ENCODE results near the gene CBFA2T2.

The CBFA2T2 gene

GRCh38 chr20:33584976-33585375 lies 95.1 kb downstream of the CBFA2T2 start:
- no peak for DNase-seq

- no peak for DNase-seq
Observed at GRCh38 chr20:33585413-33585812, 95.5 kb downstream of the CBFA2T2 start.

- DNase-seq, result no peak
Observed at GRCh38 chr20:33589059-33589458, 99.2 kb downstream of the CBFA2T2 start.

- DNase-seq, result peak; percentile 23
Observed at GRCh38 chr20:33591901-33592300, 102.0 kb downstream of the CBFA2T2 start.

- no peak for DNase-seq
Observed at GRCh38 chr20:33594743-33595142, 104.8 kb downstream of the CBFA2T2 start.

GRCh38 chr20:33600414-33600813 lies 110.5 kb downstream of the CBFA2T2 start:
- no peak for DNase-seq

GRCh38 chr20:33600981-33601380 lies 111.1 kb downstream of the CBFA2T2 start:
- no peak for DNase-seq

GRCh38 chr20:33601861-33602260 lies 112.0 kb downstream of the CBFA2T2 start:
- no peak for DNase-seq

- no peak for DNase-seq
Observed at GRCh38 chr20:33602826-33603590, 113.1 kb downstream of the CBFA2T2 start.

GRCh38 chr20:33604084-33604990 lies 114.4 kb downstream of the CBFA2T2 start:
- DNase-seq, result no peak

- DNase-seq, result no peak
Observed at GRCh38 chr20:33604991-33605370, 115.1 kb downstream of the CBFA2T2 start.

- DNase-seq, result no peak
Observed at GRCh38 chr20:33606118-33606771, 116.3 kb downstream of the CBFA2T2 start.

GRCh38 chr20:33609504-33609903 lies 119.6 kb downstream of the CBFA2T2 start:
- no peak for DNase-seq

- DNase-seq, result no peak
Observed at GRCh38 chr20:33611106-33611505, 121.2 kb downstream of the CBFA2T2 start.

GRCh38 chr20:33612001-33612400 lies 122.1 kb downstream of the CBFA2T2 start:
- no peak for DNase-seq

GRCh38 chr20:33621717-33622400 lies 132.0 kb downstream of the CBFA2T2 start:
- no peak for DNase-seq

- DNase-seq, result no peak
Observed at GRCh38 chr20:33622705-33623365, 132.9 kb downstream of the CBFA2T2 start.

- DNase-seq, result no peak
Observed at GRCh38 chr20:33624399-33624798, 134.5 kb downstream of the CBFA2T2 start.

GRCh38 chr20:33626190-33626589 lies 136.3 kb downstream of the CBFA2T2 start:
- no peak for DNase-seq

GRCh38 chr20:33627577-33628216 lies 137.8 kb downstream of the CBFA2T2 start:
- no peak for DNase-seq

- DNase-seq, result no peak
Observed at GRCh38 chr20:33629533-33629932, 139.6 kb downstream of the CBFA2T2 start.

GRCh38 chr20:33629979-33630378 lies 140.1 kb downstream of the CBFA2T2 start:
- no peak for DNase-seq

All from activated T-cell treated with anti-CD3 and anti-CD28 coated beads, Interleukin-2, amount 50 U/mL, for 1 hour (primary cell).